ENCODE measurements around the gene COL15A1. TPM values are rescaled to one million over a fixed set of nuclear protein-coding genes. Genes with fewer than 3 reads are reported as not detected.

COL15A1 gene
- total and polyA plus RNA-seq, 2 donors (not counting 1 experiment from before 2014, with no cell fraction given), result not detected

GRCh38 chr9:99046068-99046467, 102.4 kb downstream of the COL15A1 start:
- Histone ChIP-seq H3K4me3 (ENCODE audit: control extremely low read depth in 1 of 5, extremely low read depth in 1 of 5, insufficient read depth in 1 of 5, low read depth in 2 of 5, low read length in 4 of 5) (no peak overlapping the region), H3K36me3 (replicated peaks in 1 of 2; ENCODE audit: control extremely low read depth in 1 of 2, control insufficient read depth in 1 of 2, extremely low read depth in 1 of 2, insufficient read depth in 2 of 2, low read length in 1 of 2) (no peaks in the 10 kb centered on the region), H4K20me1 (ENCODE audit: control insufficient read depth, insufficient read depth, low read length, poor library complexity, severe bottlenecking) (no peaks in the 10 kb centered on the region), H3K4me1 (ENCODE audit: control insufficient read depth in 2 of 2, insufficient read depth in 2 of 2, low read length in 2 of 2) (no peaks in the 10 kb centered on the region), H3K79me2 (ENCODE audit: control insufficient read depth, insufficient read depth, low read length) (no peaks in the 10 kb centered on the region), H3K4me2 (replicated peaks; ENCODE audit: low read depth, low read length, poor library complexity, severe bottlenecking) (no peak overlapping the region), H3K9me3 (ENCODE audit: control extremely low read depth in 1 of 3, control insufficient read depth in 2 of 3, insufficient read depth in 1 of 3, low read length in 2 of 3) (peaks cover 0 to 11% (median 2%) of the 10 kb centered on the region in 3 donors), H3K9ac (ENCODE audit: low read length) (no peak overlapping the region), H3K27ac (ENCODE audit: low read length in 2 of 2) (no peak overlapping the region), H3K27me3 (replicated peaks in 1 of 4; ENCODE audit: control extremely low read depth in 1 of 4, control insufficient read depth in 3 of 4, insufficient read depth in 4 of 4, low read length in 3 of 4) (no peaks in the 10 kb centered on the region), H2AFZ (ENCODE audit: insufficient read depth, low read depth, low read length, poor library complexity, severe bottlenecking) (no peak overlapping the region)
- no peak overlapping the region for H3K4me3 Mint-ChIP-seq
- DNase-seq (no peak), ATAC-seq (ENCODE audit: low read depth) (no peak)
- H3K4me1 Mint-ChIP-seq, result peaks cover 5% of the 10 kb centered on the region
- POLR2A ChIA-PET, result no interaction called here
- H3K9me3 Mint-ChIP-seq (ENCODE audit: insufficient read depth), result peaks cover 4% of the 10 kb centered on the region
- 100% methylated on average over 1 of the region's 3 CpGs for WGBS (ENCODE audit: insufficient coverage)
- intact Hi-C loops (cut with micrococcal nuclease), result no loop called here
- no peak overlapping the region for H3K27ac Mint-ChIP-seq
- no peak for TF ChIP-seq EZH2 (IDR thresholded peaks at IDR 0.05; ENCODE audit: borderline replicate concordance, insufficient read depth, low read depth, low read length, poor library complexity, severe bottlenecking)
- TF ChIP-seq CTCF (IDR thresholded peaks at IDR 0.05), result no peak
- no peaks in the 10 kb centered on the region for H3K27me3 Mint-ChIP-seq
- CTCF ChIA-PET, result no interaction called here

- no peak overlapping the region for H3K27ac Mint-ChIP-seq
- no peak for DNase-seq
- WGBS (ENCODE audit: insufficient coverage), result 100% methylated on average over 2 of the region's 5 CpGs
- H3K9me3 Mint-ChIP-seq (ENCODE audit: insufficient read depth), result peaks cover 4% of the 10 kb centered on the region
- Histone ChIP-seq H3K4me3 (ENCODE audit: control extremely low read depth in 1 of 5, extremely low read depth in 1 of 5, insufficient read depth in 1 of 5, low read depth in 2 of 5, low read length in 4 of 5) (no peak overlapping the region), H3K79me2 (ENCODE audit: control insufficient read depth, insufficient read depth, low read length) (no peaks in the 10 kb centered on the region), H2AFZ (ENCODE audit: insufficient read depth, low read depth, low read length, poor library complexity, severe bottlenecking) (no peak overlapping the region), H4K20me1 (ENCODE audit: control insufficient read depth, insufficient read depth, low read length, poor library complexity, severe bottlenecking) (no peaks in the 10 kb centered on the region), H3K4me1 (ENCODE audit: control insufficient read depth in 2 of 2, insufficient read depth in 2 of 2, low read length in 2 of 2) (no peaks in the 10 kb centered on the region), H3K27ac (ENCODE audit: low read length in 2 of 2) (no peak overlapping the region), H3K9ac (ENCODE audit: low read length) (no peak overlapping the region), H3K27me3 (replicated peaks in 1 of 4; ENCODE audit: control extremely low read depth in 1 of 4, control insufficient read depth in 3 of 4, insufficient read depth in 4 of 4, low read length in 3 of 4) (no peaks in the 10 kb centered on the region), H3K36me3 (replicated peaks in 1 of 2; ENCODE audit: control extremely low read depth in 1 of 2, control insufficient read depth in 1 of 2, extremely low read depth in 1 of 2, insufficient read depth in 2 of 2, low read length in 1 of 2) (no peaks in the 10 kb centered on the region), H3K9me3 (ENCODE audit: control extremely low read depth in 1 of 3, control insufficient read depth in 2 of 3, insufficient read depth in 1 of 3, low read length in 2 of 3) (peaks cover 0 to 11% (median 2%) of the 10 kb centered on the region in 3 donors), H3K4me2 (replicated peaks; ENCODE audit: low read depth, low read length, poor library complexity, severe bottlenecking) (no peak overlapping the region)
- no peaks in the 10 kb centered on the region for H3K4me1 Mint-ChIP-seq
- H3K4me3 Mint-ChIP-seq, result no peak overlapping the region
- intact Hi-C loops (cut with micrococcal nuclease), result no loop called here
- ChIA-PET POLR2A (no interaction called here), CTCF (interaction anchor here (1.5 kb wide), 1 partner anchor 95 kb away, joined by 5 read pairs; no protein-coding TSS in a partner anchor)
- ATAC-seq (ENCODE audit: low read depth), result no peak
- H3K27me3 Mint-ChIP-seq, result no peaks in the 10 kb centered on the region
- TF ChIP-seq CTCF (IDR thresholded peaks at IDR 0.05) (no peak), EZH2 (IDR thresholded peaks at IDR 0.05; ENCODE audit: borderline replicate concordance, insufficient read depth, low read depth, low read length, poor library complexity, severe bottlenecking) (no peak)
Observed at GRCh38 chr9:99046542-99047071, 102.9 kb downstream of the COL15A1 start.
